ENCODE results near the gene GPX1.
"Not testable (repeated sequence)": the region's sequence is repeated elsewhere in the genome, so short reads cannot be mapped to it uniquely, and the experiment has no call there.

The GPX1 gene
- total RNA-seq = 3.4 to 8.3 (median 7.6) reads per million in 4 experiments

DNA sequence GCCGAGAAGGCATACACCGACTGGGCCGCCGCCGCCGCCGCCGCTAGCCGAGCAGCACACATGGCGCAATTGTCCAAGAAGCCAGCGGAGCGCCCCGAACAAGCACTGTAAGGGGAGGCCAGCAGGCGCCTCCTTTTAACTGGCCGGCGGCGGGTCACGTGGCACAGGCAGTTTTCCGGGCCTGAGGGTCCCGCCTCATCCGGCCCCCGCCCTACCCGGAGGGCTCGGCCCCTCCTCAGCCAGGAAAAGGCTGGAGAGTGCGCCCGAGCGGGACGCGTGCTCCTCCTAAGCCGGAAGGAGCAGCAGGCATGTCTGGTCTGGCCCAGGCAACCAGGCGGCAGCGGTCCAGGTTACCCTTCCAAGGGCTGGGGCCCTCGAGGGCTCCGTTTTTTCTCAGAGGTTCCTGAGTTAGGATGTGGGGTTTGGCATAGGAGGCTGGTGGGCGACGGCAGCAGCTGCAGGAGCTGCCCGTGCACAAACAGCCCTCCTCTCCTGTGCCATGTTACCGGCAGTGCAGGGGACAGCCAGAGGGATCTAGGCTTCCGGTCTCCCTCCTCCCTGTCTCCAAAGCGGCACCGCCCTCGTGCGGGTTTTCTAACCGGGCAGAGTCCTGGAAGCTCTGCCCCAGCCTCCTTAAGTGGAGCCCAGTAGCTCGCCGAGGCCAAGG lies at the start of gene GPX1:
TSS of gene GPX1 (minus strand) at position 137 of the 667 bp plus-strand sequence. CDS start at position 62, 75 bp downstream.
- DNase-seq = peak; percentile 67

GRCh38 chr3:49406571-49407565 lies 48.7 kb upstream of the GPX1 start:
- DNase-seq = no peak

DNA sequence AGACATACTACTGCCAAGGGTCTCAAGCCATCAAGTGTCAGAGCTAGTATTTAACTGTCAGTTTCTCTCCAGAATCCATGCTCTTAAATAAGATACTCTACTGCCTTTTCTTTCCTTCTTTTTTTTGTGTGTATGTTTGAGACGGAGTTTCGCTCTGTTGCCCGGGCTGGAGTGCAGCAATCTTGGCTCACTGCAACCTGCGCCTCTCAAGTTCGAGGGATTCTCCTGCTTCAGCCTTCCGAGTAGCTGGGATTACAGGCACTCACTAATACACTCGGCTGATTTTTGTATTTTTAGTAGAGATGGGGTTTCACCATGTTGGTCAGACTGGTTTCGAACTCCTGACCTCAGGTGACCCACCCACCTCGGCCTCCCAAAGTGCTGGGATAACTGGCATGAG lies 47.4 kb upstream of the GPX1 start:
- DNase-seq = not testable (repeated sequence)

- DNase-seq = no peak
These were observed 45.7 kb upstream of the GPX1 start for GRCh38 chr3:49403891-49404290.

DNA sequence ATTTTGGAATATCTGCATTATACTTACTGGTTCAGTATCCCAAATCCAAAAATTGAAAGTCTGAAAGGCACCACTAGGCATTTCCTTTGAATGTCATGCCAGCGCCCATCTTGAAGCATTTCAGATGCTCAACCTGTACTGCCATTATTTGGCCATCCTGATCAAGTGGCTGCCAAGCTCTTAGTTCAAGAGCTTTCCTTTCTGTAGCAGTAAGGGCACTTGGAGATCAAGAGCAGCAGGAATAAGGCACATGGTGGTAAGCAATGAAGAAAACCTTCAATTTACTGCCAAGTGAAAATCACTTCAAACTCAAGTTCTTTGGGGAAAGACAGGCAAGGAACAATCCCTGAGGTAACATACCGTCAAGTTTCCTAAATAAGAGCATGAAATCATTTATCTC lies 43.6 kb upstream of the GPX1 start:
- no peak for DNase-seq

- no peak for DNase-seq
These were observed 41.3 kb upstream of the GPX1 start for GRCh38 chr3:49399461-49399860.

DNA sequence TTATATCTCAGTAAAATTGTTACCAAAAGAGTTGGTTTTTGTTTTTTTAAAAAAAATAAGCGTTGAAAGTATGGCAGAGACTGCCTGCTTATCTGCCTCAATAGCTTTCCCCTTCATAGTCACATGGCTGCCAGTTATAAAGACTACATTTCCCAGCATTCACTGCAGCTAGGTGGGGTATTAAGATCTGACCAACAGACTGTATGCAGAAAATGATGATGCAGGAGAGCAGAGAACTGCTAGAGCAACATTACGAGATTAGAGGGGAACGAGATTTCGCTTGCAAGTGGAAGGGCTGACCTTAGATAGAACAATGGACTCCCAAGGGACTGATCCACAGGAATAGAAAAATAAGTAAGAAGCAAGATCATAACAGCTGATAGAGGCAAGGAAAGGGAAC lies 39.3 kb upstream of the GPX1 start:
- no peak for DNase-seq

DNA sequence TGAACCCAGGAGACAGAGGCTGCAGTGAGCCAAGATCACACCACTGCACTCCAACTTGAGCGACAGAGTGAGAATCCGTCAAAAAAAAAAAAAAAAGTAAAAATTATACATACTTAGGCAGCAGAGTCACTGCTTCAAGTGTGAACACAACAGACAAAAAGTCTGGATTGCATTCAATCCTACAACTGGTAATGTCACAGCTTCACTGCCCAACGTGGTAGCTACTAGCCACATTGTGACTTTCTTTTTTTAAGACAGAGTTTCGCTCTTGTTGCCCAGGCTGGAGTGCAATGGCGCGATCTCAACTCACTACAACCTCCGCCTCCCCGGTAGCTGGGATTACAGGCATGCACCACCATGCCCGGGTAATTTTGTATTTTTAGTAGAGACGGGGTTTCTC lies 33.2 kb upstream of the GPX1 start:
- not testable (repeated sequence) for DNase-seq

GRCh38 chr3:49389297-49389696 lies 31.1 kb upstream of the GPX1 start:
- no peak for DNase-seq

DNA sequence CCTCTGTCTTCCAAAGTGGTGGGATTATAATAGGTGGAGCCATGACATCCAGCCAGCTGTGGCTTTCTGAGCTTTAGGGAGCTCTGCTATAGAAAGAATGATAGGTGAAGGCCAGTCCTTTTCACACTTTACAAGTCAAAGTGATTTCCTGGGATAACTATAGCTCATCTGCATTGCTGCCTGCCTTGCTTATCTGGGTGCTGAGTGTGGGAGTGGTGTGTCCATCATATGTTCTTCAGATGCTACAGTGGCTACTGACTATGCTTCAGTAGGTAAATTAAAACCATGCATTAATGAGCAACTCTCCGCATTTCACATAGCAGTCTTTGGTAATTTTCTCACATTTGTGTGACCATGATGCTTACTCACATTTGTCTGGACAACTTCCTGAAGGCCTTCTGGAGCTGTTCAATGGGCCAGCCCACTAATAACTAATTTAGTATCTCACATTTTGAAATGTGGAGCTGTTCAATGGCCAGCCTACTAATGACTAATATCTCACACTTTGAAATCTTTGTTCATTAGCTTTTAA lies 30.2 kb upstream of the GPX1 start:
- DNase-seq = no peak

GRCh38 chr3:49387721-49388120 lies 29.6 kb upstream of the GPX1 start:
- DNase-seq = no peak

DNA sequence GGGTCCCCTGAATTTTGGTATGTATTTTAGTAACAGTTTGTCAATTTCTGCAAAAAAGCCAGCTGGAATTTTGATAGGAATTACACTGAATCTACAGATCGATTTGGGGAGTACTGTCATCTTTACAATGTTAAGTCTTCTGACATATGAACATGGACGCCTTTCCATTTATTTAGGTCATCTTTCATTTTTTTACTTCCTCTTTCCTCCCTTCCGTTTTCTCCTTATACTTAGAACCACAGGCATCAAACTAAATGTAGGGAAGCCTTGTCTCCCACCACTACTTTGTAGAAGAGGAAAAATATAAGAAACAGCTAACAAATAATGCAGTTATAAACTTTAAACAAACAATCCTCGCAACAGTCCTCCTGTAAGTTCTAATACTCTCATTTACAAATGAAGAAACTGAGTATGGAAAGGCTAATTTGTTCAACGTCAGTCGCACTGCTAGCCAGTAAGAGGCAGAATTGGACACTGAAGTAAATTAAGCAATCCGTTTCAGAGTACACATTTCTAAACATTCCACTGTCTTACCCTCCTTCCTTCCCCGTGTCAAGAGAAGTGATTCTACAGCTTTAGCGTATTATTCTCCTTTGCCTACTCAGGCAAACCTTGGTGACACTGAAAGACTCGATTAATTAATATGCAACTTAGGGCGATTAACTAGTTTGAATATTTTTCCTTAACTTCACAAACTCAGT lies 28.1 kb upstream of the GPX1 start:
- no peak for DNase-seq

- DNase-seq = no peak
These were observed 27.5 kb upstream of the GPX1 start for GRCh38 chr3:49385617-49386016.

DNA sequence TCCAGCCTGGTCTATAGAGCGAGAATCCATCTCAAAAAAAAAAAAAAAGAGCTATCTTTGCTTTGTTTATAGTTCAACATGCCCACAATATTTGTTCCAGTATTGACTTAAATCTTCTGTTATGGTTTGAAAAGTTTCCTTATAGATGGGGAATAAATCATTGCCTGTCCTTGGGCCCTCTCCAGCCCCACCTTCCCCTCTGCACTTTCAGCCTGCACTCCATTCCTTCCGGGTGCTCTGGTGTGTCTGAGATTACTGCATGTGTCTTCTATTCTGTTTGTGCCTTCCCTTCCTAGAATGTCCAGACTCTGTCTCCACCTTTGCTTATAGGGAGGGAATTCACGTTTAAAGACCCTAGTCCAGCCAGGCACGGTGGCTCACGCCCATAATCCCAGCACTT lies 25.2 kb upstream of the GPX1 start:
- no peak for DNase-seq

- DNase-seq = no peak
These were observed 20.2 kb upstream of the GPX1 start for GRCh38 chr3:49378249-49378895.

DNA sequence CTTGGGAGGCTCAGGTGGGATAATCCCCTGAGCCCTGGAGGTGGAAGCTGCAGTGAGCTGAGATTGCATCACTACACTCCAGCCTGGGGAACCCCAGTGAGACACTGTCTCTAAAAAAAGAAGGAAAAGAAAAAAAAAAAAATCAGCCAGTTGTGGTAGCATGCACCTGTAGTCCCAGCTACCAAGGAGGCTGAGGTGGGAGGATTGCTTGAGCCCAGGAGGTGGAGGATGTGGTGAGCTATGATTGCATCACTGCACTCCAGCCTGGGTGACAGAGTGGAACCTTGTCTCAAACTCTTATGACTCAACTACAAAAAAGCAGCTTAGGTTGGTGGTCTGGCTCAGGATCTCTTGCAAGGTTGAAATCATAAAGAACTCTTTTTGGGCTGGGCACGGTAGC lies 19.3 kb upstream of the GPX1 start:
- no peak for DNase-seq

DNA sequence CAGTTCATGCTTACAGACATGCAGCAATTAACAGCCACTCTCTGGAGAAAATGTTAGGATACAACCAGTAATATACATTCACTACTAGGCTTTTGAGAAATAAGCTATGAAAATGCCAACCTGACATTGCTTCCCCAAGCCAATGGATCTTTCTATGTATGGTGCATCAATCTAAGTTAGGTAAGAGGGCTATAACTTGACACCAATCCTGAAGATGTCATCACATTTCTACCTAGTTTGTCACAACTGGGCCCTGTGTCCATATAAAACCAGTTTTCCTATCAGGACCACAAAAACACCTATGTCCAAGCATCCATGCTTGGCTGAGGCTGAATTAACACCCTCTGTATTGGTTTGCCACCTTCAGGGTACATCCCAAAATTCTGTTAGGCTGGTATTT lies 13.8 kb upstream of the GPX1 start:
- DNase-seq = no peak

- DNase-seq = no peak
These were observed 12.6 kb upstream of the GPX1 start for GRCh38 chr3:49370585-49371290.

GRCh38 chr3:49362561-49362960 lies 4.4 kb upstream of the GPX1 start:
- no peak for DNase-seq

GRCh38 chr3:49359623-49360022 lies 1.5 kb upstream of the GPX1 start:
- no peak for DNase-seq

DNA sequence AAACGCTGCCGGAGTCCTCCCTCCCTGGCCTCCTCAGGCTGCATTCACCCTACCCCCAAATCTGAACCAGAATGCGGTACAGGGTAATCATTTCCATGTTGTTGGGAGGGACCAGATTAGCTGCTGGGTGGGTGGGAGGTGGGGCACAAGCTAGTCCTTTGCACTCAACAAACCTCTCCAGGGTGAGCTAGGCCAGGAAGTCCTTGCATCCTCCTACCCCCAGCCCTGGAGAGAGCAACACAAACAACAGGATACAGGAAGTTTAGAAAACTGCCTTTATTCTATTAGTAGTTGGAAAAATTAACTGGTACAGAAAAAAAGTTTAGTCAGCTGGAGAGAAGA lies 702 bp upstream of the GPX1 start:
- DNase-seq = no peak
